Measurements from ENCODE around the gene USP20. TPM values are rescaled to one million over a fixed set of nuclear protein-coding genes. Genes with fewer than 3 reads are reported as not detected.

Gene USP20
- total and polyA plus RNA-seq, 10 of the 15 experiments (the other 5 are each of a cell fraction or from before 2014, with no cell fraction given), result 0.66 to 23.3 (median 11.0) TPM

DNA sequence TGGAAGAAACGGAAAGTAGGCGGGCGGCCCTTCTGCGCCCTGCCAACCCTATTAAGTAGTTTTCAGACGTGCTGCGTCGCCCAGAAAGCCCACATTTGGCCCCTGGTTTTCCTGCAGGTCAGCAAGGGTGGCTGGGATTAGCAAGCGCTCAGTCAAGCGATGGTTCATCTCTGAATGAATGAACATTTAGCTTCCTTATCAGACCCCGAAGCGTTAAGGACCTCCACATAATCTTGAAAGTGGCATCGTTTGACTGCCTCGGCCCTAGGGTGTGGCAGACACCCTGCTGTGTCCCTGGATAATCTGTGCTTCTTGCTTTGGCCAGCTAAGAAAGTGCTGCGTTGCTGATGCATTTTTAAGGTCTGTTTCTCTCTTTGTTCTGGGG, 31.6 kb upstream of the USP20 start:
- no peaks in the 10 kb centered on the region for H3K27me3 ChIP-seq (replicated peaks in 1 of 2; ENCODE audit: control insufficient read depth in 2 of 2, insufficient read depth in 2 of 2, low read length in 1 of 2)
- TF ChIP-seq EP300 (IDR thresholded peaks at IDR 0.05; ENCODE audit: borderline replicate concordance in 1 of 2, control insufficient read depth in 1 of 2, low read depth in 2 of 2, low read length in 2 of 2), result no peak
- TF ChIP-seq SIN3A (IDR thresholded peaks at IDR 0.05; ENCODE audit: low read depth, low read length), result 0 out of 2 replicates have a peak, but pooled peaks have one; percentile 25
- no peak for TF ChIP-seq CBX5 (IDR thresholded peaks at IDR 0.05; ENCODE audit: low read depth)
- BruUV-seq (replicated peaks), result no TSS peak
- peak overlapping the region; percentile 30 for H3K27ac ChIP-seq (ENCODE audit: control insufficient read depth, insufficient read depth)
- intact Hi-C loops (cut with micrococcal nuclease; ENCODE audit: unreplicated experiment) (no loop called here), in situ Hi-C loops (cut with MboI) (no loop called here)
- no peak for DNase-seq (ENCODE audit: low read depth, low spot score)
- H3K79me2 ChIP-seq (ENCODE audit: control insufficient read depth, insufficient read depth, low read length), result peaks cover 12% of the 10 kb centered on the region
- no peaks in the 10 kb centered on the region for H3K9me3 ChIP-seq (replicated peaks; ENCODE audit: control insufficient read depth, insufficient read depth, low read length)
- H3K9ac ChIP-seq (ENCODE audit: control insufficient read depth, insufficient read depth, low read length), result peak overlapping the region; percentile 77
- 0 out of 2 replicates have a peak, but pooled peaks cover 3% of the 10 kb centered on the region for H3K4me1 ChIP-seq (ENCODE audit: control insufficient read depth, insufficient read depth, low read length)
- WGBS (ENCODE audit: insufficient coverage, insufficient replicate concordance, low lambda C conversion rate, missing lambda C conversion rate), result 2% methylated on average over 14 of the region's 14 CpGs
- peak; percentile 17 for ATAC-seq
- no peaks in the 10 kb centered on the region for H4K20me1 ChIP-seq (ENCODE audit: control insufficient read depth, insufficient read depth)
- peak overlapping the region; percentile 79 for H3K4me2 ChIP-seq (ENCODE audit: control insufficient read depth, insufficient read depth)
- ChIA-PET SMC1A (ENCODE audit: uncharacterized antibody, unreplicated experiment) (interaction anchor here (0.5 kb wide), 1 partner anchor 439 kb away, joined by 3 read pairs; no protein-coding TSS in a partner anchor), POLR2A (interaction anchor here (0.6 to 1.1 kb wide), 3 partner anchors 10 to 20 kb away, joined by 3 to 4 read pairs (median 3); partner anchors contain the start of gene TOR1A), RAD21 (ENCODE audit: unreplicated experiment) (interaction anchor here (0.6 kb wide), 1 partner anchor 14 kb away, joined by 3 read pairs; no protein-coding TSS in a partner anchor), CTCF (interaction anchor here (1.1 to 1.5 kb wide), 3 partner anchors 13 to 179 kb away, joined by 3 to 5 read pairs (median 4); no protein-coding TSS in a partner anchor)
- H2AFZ ChIP-seq (ENCODE audit: control insufficient read depth, low read depth, low read length), result peak overlapping the region; percentile 73
- peaks cover 0 to 6% of the 10 kb centered on the region in 2 experiments; a peak in 1 of 4 replicates for H3K36me3 ChIP-seq (ENCODE audit: control insufficient read depth in 2 of 2, insufficient read depth in 2 of 2, low read length in 1 of 2)
- H3K4me3 ChIP-seq, result peak overlapping the region; percentile 77
- peak; percentile 70 for FAIRE-seq

DNA sequence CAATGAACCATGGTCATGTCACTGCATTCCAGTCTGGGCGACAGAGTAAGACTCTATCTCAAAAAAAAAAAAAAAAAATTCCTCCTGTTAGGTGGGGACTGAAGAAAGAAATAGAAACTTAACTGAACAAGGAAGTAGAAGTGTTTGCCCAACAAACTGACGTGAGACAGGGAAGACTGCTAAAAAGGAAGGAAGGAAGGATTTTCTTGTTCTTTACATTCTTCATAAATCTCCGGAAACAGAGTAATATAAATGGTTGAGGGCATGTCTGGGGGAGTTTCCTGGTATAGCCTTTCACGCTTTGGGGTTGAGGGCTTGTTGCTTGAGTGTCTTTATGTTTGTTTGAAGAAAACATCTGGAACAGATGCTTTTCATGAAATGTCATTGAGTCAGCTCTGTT, 29.2 kb upstream of the USP20 start:
- Histone ChIP-seq H3K27me3 (replicated peaks in 1 of 2; ENCODE audit: control insufficient read depth in 2 of 2, insufficient read depth in 2 of 2, low read length in 1 of 2) (no peaks in the 10 kb centered on the region), H3K4me1 (ENCODE audit: control insufficient read depth, insufficient read depth, low read length) (0 out of 2 replicates have a peak, but pooled peaks cover 3% of the 10 kb centered on the region), H3K9me3 (replicated peaks; ENCODE audit: control insufficient read depth, insufficient read depth, low read length) (no peaks in the 10 kb centered on the region), H3K36me3 (ENCODE audit: control insufficient read depth in 2 of 2, insufficient read depth in 2 of 2, low read length in 1 of 2) (peaks cover 0 to 14% of the 10 kb centered on the region in 2 experiments), H3K27ac (ENCODE audit: control insufficient read depth, insufficient read depth) (no peak overlapping the region), H4K20me1 (ENCODE audit: control insufficient read depth, insufficient read depth) (no peaks in the 10 kb centered on the region), H2AFZ (ENCODE audit: control insufficient read depth, low read depth, low read length) (no peak overlapping the region), H3K9ac (ENCODE audit: control insufficient read depth, insufficient read depth, low read length) (no peak overlapping the region), H3K4me3 (peak overlapping the region; percentile 24; the same call in 1 of the 2 replicates), H3K79me2 (ENCODE audit: control insufficient read depth, insufficient read depth, low read length) (peaks cover 12% of the 10 kb centered on the region), H3K4me2 (ENCODE audit: control insufficient read depth, insufficient read depth) (peak overlapping the region; percentile 33; the same call in 1 of the 2 replicates)
- SMC1A ChIA-PET (ENCODE audit: uncharacterized antibody, unreplicated experiment), result interaction anchor here (1.1 kb wide), 1 partner anchor 16 kb away, joined by 3 read pairs; no protein-coding TSS in a partner anchor
- CTCF ChIA-PET, result interaction anchor here (0.6 to 1.2 kb wide), 2 partner anchors 16 to 113 kb away, joined by 3 to 4 read pairs; no protein-coding TSS in a partner anchor
- no peak for DNase-seq (ENCODE audit: low read depth, low spot score)
- BruUV-seq (replicated peaks), result no TSS peak
- POLR2A ChIA-PET, result interaction anchor here (0.6 to 0.7 kb wide), 2 partner anchors 64 to 228 kb away, joined by 3 read pairs; no protein-coding TSS in a partner anchor
- RAD21 ChIA-PET (ENCODE audit: unreplicated experiment), result no interaction called here
- intact Hi-C loops (cut with micrococcal nuclease; ENCODE audit: unreplicated experiment) (no loop called here), in situ Hi-C loops (cut with MboI) (no loop called here)
- WGBS (ENCODE audit: insufficient coverage, insufficient replicate concordance, low lambda C conversion rate, missing lambda C conversion rate), result 71% methylated on average over 4 of the region's 4 CpGs
- FAIRE-seq, result no peak
- no peak for ATAC-seq
- TF ChIP-seq NR2C1 (IDR thresholded peaks at IDR 0.05), result no peak
- no peak for TF ChIP-seq TCF3 (IDR thresholded peaks at IDR 0.05; ENCODE audit: borderline replicate concordance, insufficient read depth, low read depth, low read length)
- no peak for TF ChIP-seq BHLHE40 (IDR thresholded peaks at IDR 0.05; ENCODE audit: borderline replicate concordance in 1 of 2, low read depth in 2 of 2, low read length in 1 of 2)
- no peak for TF ChIP-seq POLR2AphosphoS5 (IDR thresholded peaks at IDR 0.05; ENCODE audit: low read length)
- TF ChIP-seq SUZ12 (IDR thresholded peaks at IDR 0.05; ENCODE audit: unreplicated experiment), result no peak
- no peak for TF ChIP-seq CHD1 (IDR thresholded peaks at IDR 0.05; ENCODE audit: low read depth, low read length)
- no peak for TF ChIP-seq BRCA1 (IDR thresholded peaks at IDR 0.05; ENCODE audit: low read depth, low read length)
- no peak for TF ChIP-seq ESRRA (IDR thresholded peaks at IDR 0.05; ENCODE audit: low read length)
- no peak for TF ChIP-seq GATAD2B (conservative IDR thresholded peaks at IDR 0.05; ENCODE audit: low read depth)
- no peak for TF ChIP-seq SRF (IDR thresholded peaks at IDR 0.05; ENCODE audit: low read depth in 2 of 2, low read length in 2 of 2)
- TF ChIP-seq, protein P1, sequence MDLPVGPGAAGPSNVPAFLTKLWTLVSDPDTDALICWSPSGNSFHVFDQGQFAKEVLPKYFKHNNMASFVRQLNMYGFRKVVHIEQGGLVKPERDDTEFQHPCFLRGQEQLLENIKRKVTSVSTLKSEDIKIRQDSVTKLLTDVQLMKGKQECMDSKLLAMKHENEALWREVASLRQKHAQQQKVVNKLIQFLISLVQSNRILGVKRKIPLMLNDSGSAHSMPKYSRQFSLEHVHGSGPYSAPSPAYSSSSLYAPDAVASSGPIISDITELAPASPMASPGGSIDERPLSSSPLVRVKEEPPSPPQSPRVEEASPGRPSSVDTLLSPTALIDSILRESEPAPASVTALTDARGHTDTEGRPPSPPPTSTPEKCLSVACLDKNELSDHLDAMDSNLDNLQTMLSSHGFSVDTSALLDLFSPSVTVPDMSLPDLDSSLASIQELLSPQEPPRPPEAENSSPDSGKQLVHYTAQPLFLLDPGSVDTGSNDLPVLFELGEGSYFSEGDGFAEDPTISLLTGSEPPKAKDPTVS (IDR thresholded peaks at IDR 0.05; ENCODE audit: low read depth, low read length), result no peak
- no peak for TF ChIP-seq NFYA (IDR thresholded peaks at IDR 0.05; ENCODE audit: borderline replicate concordance, low read depth, low read length)
- no peak for TF ChIP-seq LARP7 (IDR thresholded peaks at IDR 0.05)
